ENCODE results near the gene TRDN.

Gene TRDN

GRCh38 chr6:123226398-123226797 lies 410.4 kb downstream of the TRDN start:
- H3K27me3 ChIP-seq (ENCODE audit: insufficient read depth, poor library complexity, severe bottlenecking), result no peaks in the 10 kb centered on the region
- TF ChIP-seq CTCF (IDR thresholded peaks at IDR 0.05; ENCODE audit: poor library complexity, severe bottlenecking), result no peak
- DNase-seq (ENCODE audit: low spot score), result no peak
- no peak overlapping the region for H3K27ac ChIP-seq (ENCODE audit: poor library complexity, severe bottlenecking)
- H3K36me3 ChIP-seq (ENCODE audit: low read depth), result no peaks in the 10 kb centered on the region
- no peak overlapping the region for H3K4me3 ChIP-seq (ENCODE audit: severe bottlenecking)
- no peak for ATAC-seq (ENCODE audit: low read depth)
- no peaks in the 10 kb centered on the region for H3K9me3 ChIP-seq (ENCODE audit: severe bottlenecking)
- H3K4me1 ChIP-seq (ENCODE audit: insufficient read depth, poor library complexity, severe bottlenecking), result no peaks in the 10 kb centered on the region

- H3K36me3 ChIP-seq (ENCODE audit: low read depth), result no peaks in the 10 kb centered on the region
- no peak overlapping the region for H3K27ac ChIP-seq (ENCODE audit: poor library complexity, severe bottlenecking)
- H3K27me3 ChIP-seq (ENCODE audit: insufficient read depth, poor library complexity, severe bottlenecking), result no peaks in the 10 kb centered on the region
- no peaks in the 10 kb centered on the region for H3K4me1 ChIP-seq (ENCODE audit: insufficient read depth, poor library complexity, severe bottlenecking)
- no peaks in the 10 kb centered on the region for H3K9me3 ChIP-seq (ENCODE audit: severe bottlenecking)
- DNase-seq (ENCODE audit: low spot score) (no peak), ATAC-seq (ENCODE audit: low read depth) (no peak)
- no peak overlapping the region for H3K4me3 ChIP-seq (ENCODE audit: severe bottlenecking)
- TF ChIP-seq CTCF (IDR thresholded peaks at IDR 0.05; ENCODE audit: poor library complexity, severe bottlenecking), result no peak
Measured at GRCh38 chr6:123224077-123224476, 412.7 kb downstream of the TRDN start.

GRCh38 chr6:123223461-123223860 lies 413.3 kb downstream of the TRDN start:
- no peaks in the 10 kb centered on the region for H3K4me1 ChIP-seq (ENCODE audit: insufficient read depth, poor library complexity, severe bottlenecking)
- H3K36me3 ChIP-seq (ENCODE audit: low read depth), result no peaks in the 10 kb centered on the region
- H3K27ac ChIP-seq (ENCODE audit: poor library complexity, severe bottlenecking), result no peak overlapping the region
- H3K4me3 ChIP-seq (ENCODE audit: severe bottlenecking), result no peak overlapping the region
- no peak for TF ChIP-seq CTCF (IDR thresholded peaks at IDR 0.05; ENCODE audit: poor library complexity, severe bottlenecking)
- no peaks in the 10 kb centered on the region for H3K27me3 ChIP-seq (ENCODE audit: insufficient read depth, poor library complexity, severe bottlenecking)
- H3K9me3 ChIP-seq (ENCODE audit: severe bottlenecking), result no peaks in the 10 kb centered on the region
- DNase-seq (ENCODE audit: low spot score), result no peak
- no peak for ATAC-seq (ENCODE audit: low read depth)

- no peak overlapping the region for H3K4me3 ChIP-seq (ENCODE audit: severe bottlenecking)
- peaks cover 4% of the 10 kb centered on the region for H3K4me1 ChIP-seq (ENCODE audit: insufficient read depth, poor library complexity, severe bottlenecking)
- no peak for TF ChIP-seq CTCF (IDR thresholded peaks at IDR 0.05; ENCODE audit: poor library complexity, severe bottlenecking)
- ATAC-seq (ENCODE audit: low read depth), result no peak
- H3K9me3 ChIP-seq (ENCODE audit: severe bottlenecking), result no peaks in the 10 kb centered on the region
- no peak for DNase-seq (ENCODE audit: low spot score)
- no peak overlapping the region for H3K27ac ChIP-seq (ENCODE audit: poor library complexity, severe bottlenecking)
- H3K27me3 ChIP-seq (ENCODE audit: insufficient read depth, poor library complexity, severe bottlenecking), result no peaks in the 10 kb centered on the region
- no peaks in the 10 kb centered on the region for H3K36me3 ChIP-seq (ENCODE audit: low read depth)
Measured at GRCh38 chr6:123215211-123215610, 421.5 kb downstream of the TRDN start.

- Histone ChIP-seq H3K27ac (ENCODE audit: poor library complexity, severe bottlenecking) (no peak overlapping the region), H3K9me3 (ENCODE audit: severe bottlenecking) (no peaks in the 10 kb centered on the region), H3K27me3 (ENCODE audit: insufficient read depth, poor library complexity, severe bottlenecking) (no peaks in the 10 kb centered on the region), H3K4me1 (ENCODE audit: insufficient read depth, poor library complexity, severe bottlenecking) (peaks cover 4% of the 10 kb centered on the region), H3K4me3 (ENCODE audit: severe bottlenecking) (no peak overlapping the region), H3K36me3 (ENCODE audit: low read depth) (no peaks in the 10 kb centered on the region)
- ATAC-seq (ENCODE audit: low read depth) (no peak), DNase-seq (ENCODE audit: low spot score) (no peak)
- TF ChIP-seq CTCF (IDR thresholded peaks at IDR 0.05; ENCODE audit: poor library complexity, severe bottlenecking), result no peak
Measured at GRCh38 chr6:123214433-123214832, 422.3 kb downstream of the TRDN start.
